SKM-1 treated with dmso at 0.1 percent for 144 hours (cell line): ENCODE results near the gene PRX.

Source experiments
- DNase-seq: peaks from one replicate; lab custom pipeline; 2025; ENCODE audit not compliant: unreplicated experiment; lab: John Stamatoyannopoulos, UW

PRX gene

DNA sequence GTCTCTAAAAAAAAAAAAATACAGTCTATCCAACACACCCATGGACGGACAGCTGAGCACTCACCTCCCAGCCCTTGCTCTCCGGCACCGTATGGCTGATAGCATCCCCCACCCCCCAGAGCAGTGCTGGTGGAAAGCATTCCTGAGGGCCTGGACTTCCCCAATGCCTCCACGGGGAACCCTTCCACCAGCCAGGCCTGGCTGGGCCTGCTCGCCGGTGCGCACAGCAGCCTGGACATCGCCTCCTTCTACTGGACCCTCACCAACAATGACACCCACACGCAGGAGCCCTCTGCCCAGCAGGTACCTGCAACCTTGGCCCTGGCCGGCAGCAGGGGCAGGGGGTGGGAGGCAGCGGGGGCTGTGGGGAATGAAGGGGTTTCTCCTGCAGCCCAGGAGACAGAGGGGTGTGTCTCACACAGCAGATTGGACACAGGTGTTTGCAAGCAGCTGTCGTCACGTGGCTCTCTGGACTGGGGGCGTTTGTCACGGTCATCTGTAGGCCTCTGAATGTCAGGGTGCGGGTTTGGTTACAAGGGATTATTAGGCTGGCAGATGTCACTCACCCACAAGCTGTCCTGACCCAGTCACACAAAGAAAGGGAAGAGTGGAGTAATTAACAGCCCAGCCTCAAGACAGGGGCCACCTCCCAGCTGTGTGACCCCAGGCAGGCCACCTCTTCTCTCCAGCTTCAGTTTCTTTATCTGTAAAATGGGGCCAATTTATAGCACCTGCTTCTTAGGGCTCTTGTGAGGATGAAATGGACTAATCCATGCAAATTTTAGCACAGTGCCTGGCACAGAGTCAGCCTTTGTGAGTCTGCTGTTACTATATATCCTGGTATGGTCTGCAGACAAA, 45.4 kb downstream of the PRX start:
- DNase-seq: no peak

DNA sequence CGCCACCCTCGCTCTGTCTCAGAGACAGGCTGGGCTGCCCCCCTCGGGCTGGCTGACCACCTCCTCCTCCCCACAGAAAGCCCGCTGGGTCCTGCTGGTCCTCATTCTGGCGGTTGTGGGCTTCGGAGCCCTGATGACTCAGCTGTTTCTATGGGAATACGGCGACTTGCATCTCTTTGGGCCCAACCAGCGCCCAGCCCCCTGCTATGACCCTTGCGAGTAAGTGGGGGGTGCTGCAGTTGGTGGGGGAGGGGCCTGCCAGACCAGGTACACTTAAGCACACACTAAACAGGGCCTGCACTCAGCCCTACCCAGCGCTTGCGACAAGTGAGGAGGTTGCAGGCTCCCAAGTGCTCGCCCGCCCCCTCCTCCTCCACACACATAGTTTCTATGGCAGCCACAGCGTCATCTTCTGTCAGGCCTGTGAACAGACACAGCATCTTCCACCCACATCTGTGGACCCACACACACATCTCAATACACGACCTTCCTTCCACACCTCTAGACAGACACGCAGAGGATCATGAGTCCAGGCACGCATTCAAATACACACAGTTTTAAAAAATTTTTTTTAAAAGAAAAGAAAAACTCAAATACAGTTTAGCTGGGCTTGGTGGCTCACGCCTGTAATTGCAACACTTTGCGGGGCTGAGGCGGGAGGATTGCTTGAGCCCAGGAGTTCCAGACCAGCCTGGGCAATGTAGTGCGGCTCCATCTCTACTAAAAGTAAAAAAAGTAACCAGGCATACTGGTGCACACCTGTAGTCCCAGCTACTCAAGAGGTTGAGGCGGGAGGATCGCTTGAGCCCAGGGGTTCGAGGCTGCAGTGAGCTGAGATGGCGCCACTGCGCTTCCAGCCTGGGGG, 46.2 kb downstream of the PRX start:
- DNase-seq: no peak

DNA sequence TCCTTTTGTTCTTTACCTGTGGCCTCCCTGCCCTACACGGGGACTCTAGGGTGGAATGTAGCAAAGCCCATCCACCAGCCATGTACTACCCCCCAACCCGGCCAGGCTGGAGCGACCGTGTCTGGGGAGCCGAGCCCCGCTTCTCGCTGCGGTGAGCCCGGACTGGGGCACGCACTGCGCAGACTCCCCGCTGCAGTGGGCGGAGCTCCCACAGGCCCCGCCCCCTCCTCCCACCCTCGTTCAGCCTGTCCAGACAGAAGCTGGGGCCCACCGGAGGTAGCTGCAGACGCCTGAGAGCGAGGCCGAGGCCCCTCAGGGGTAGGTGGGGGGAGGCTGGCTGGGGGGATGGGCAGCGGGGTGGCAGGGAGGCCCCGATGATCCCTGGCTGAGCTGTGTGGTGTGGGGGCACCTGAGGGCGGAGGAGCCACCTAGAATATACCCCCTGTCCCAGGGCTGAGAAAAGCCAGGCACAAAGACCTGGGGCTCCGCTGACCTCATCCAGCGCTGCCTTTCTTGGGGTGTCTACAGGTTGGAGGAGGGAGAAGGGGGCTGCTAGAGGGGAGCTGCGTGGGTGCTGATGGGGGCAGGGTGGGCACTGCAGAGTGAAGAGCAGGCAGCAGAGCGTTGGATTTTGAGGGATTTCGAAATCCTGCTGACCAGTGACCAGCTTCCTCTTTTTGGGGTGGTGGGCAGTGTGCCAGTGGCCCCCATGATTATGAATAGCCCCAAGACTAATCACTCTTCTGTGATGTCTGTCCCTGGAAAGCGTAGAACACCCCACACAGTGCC, 47.4 kb downstream of the PRX start:
- DNase-seq: no peak

DNA sequence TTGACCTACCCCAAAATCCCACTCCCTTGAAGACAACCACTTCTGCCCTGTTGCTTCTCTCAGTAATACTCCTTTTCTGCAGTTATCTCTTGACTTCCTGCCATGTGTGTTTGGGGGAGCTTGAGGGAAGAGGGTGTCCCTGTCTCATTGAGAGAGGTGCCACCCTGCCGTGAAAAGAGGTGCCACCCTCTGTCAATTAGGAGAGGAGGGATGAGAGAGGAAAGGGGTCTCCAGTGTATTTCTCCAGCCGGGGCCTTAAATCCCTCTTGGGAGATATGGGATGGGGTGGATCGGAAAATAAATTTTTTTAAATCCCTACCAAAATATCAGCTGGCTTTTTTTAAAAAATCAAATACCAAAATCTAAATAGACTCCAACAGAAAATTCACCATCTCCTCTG, 48.2 kb downstream of the PRX start:
- no peak for DNase-seq

DNA sequence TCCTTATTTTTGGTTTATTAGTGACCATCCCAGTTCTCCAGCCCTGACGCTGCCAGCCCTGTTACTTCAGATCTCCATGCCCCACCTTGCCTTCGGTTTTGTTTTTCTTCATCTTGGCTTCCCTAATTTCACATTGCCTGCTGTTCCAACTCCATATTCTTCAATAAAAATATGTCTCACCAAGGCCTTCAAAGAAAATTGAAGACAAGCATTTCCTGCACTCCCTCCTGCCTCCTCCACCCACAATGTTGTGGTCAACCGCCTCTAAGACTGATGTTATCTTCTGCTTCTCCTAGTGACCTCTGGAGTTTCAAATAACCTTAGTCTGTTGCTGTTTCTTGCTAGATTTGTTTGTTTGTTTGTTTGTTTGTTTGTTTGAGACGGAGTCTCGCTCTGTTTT, 50.1 kb downstream of the PRX start:
- no peak for DNase-seq

DNA sequence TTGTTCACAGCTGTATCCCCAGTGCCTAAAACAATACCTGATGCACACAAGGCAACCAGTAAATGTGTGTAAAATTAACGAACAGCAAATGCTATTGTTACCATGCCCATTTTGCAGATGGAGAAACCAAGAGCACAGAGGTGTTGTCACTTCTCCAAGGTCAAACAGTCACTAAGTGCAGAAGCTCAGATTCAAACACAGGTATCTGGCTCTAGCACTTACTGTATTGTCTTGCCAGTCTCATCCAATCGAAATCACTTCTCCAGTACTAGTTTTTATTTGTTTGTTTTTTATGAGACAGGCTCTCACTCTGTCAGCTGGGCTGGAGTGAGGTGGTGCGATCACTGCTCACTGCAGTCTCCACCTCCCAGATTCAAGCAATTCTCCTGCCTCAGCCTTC, 51.0 kb downstream of the PRX start:
- DNase-seq: no peak

DNA sequence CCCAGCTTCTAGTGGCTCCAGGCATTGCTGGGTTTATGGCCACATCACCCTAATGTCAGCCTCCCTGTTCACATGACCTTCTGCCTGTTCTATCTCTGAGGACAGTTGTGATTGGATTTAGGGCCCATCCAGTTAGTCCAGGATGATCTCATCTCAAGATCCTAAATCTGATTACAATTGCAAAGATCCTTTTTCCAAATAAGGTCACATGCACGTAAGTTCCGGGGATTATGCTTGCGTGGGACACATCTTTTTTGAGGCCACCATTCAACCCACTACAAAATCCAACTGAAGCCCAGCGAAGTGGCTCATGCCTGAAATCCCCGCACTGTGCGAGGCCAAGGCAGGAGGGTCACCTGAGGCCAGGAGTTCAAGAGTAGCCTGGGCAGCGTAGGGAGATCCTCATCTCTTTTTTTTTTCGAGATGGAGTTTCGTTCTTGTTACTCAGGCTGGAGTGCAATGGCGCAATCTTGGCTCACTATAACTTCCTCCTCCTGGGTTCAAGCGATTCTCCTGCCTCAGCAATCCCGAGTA, 52.4 kb downstream of the PRX start:
- peak; percentile 52 for DNase-seq

DNA sequence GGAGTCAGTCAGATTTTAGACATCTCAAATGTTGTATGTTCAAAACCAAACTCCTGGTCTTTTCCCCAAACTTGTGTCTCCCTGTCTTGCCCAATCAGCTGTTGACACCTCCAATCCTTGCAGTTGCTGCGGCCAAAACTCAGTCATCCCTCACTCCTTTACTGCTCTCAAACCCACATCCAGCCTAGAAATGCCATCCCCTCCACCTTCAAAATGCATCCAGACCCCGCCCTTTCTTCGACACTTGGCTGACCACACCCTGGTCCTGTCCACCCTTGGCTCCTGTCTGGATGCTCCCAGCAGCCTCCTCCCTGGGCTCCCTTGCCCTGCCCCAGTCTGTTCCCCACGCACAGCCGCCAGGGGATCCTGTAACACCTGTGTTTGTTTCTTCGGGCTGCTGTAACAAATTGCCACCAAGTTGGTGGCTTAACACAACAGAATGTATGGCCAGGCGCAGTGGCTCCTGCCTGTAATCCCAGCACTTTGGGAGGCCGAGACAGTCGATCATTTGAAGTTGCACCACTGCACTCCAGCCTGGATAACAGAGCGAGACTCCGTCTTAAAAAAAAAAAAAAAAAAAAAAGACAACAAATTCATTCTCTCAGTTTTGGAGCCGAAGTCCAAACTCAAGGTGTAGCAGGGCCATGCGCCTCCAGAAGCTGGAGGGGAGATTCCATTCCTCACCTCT, 53.0 kb downstream of the PRX start:
- DNase-seq: no peak

DNA sequence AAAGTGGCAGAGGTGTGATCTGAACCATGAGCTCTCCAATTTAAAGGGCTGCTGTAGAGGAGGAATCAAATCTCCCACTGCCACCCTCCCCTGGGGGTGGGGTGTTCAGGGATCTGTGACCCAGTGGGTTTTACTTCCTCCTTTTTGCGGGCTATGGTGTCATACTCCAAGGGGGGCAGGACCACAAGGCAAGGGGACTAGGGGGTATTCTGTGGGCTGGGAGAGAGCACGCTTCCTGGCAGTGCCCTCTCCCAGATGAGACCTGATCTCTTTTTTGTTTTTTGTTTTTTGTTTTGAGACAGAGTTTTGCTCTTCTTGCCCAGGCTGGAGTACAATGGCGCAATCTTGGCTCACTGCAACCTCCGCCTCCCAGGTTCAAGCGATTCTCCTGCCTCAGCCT, 54.4 kb downstream of the PRX start:
- peak; percentile 63 for DNase-seq

DNA sequence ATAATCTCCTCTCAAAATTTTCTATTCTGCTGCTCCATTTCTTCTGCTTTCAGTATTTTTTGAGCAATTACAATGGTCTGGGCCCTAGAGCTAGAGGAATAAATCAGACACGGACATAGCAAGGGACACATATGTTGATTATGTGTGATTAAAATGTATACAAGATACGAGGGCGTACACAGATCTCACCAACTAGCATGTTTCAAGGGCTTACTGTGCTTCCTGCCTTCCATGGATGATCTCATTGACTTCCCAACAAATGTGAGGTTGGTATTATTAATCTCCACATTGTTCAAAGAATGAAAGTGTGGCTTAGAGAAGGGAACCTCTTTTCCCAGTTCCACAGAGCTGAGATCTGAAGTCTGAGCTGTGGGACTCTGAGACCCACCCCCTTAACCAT, 55.5 kb downstream of the PRX start:
- DNase-seq: no peak

DNA sequence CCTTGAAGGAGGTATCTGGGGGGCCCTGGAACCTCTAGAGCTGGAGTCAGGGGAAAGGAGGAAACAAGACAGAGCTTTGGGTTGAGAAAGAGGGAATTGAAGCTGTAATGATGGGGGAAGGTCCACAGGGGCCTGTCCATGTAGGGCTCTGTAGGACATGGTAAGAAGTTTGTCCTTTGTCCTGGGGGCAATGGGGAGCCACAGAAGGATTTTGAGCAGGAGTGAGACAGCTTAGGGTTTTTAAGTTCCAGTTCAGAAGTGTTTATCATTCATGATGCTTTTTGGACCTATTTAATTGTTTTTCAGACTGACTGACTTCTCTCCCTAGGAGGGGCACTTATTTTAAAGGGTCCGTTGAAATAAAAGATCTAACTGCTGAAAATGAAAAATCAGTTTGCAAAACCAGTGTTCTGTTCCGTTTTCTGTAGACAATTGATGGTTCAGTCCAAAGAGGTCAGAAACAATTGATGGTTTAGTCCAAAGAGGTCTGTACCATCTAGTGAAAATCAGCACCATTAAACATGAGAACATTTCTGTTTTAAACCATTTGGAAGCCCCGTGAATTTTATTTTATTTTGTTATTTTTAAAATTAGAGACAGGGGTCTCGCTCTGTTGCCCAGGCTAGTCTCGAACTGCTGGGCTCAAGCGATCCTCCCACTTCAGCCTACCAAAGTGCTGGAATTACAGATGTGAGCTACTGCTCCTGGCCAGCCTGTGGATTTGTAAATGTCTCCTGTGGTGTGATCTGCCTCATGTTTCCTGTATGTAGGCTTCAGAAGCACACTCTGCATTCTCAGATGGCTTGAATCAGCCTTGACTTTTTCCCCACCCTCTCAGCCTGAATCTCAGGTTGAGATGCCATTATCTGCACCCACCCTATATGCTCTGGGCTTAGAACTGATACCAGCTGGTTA, 56.2 kb downstream of the PRX start:
- no peak for DNase-seq

DNA sequence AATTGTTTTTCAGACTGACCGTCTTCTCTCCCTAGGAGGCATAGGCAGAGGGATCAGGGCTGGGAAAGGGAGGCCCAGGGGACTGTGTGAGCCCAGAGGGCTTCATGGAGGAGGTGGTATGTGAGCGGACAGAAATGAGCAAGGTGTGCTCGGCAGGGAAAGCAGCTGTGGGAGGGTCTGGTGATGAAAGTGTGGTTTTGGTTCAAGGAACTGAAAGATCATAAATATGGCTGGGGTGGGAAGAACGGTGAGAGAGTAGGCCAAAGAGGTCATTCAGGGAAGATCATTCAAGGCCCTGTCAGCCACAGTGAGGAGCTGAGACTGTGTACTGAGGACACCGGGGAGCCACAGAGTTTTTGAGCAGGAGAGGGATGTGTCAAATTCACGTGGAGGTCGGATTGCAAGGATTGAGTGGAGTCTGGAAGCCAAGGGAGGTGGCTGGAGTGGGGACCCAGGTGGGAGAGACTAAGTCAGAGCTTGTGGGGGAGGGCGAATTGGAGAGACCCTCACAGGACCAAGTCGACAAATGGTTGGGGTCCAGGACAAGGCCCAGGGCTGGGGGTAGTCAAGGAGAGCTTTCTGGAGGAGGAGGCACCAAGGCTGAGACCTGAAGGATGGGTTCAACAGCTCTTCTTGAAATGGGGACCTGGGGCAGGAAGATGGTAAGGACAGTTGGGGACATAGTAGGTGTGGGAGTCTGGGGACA, 57.0 kb downstream of the PRX start:
- DNase-seq: no peak

DNA sequence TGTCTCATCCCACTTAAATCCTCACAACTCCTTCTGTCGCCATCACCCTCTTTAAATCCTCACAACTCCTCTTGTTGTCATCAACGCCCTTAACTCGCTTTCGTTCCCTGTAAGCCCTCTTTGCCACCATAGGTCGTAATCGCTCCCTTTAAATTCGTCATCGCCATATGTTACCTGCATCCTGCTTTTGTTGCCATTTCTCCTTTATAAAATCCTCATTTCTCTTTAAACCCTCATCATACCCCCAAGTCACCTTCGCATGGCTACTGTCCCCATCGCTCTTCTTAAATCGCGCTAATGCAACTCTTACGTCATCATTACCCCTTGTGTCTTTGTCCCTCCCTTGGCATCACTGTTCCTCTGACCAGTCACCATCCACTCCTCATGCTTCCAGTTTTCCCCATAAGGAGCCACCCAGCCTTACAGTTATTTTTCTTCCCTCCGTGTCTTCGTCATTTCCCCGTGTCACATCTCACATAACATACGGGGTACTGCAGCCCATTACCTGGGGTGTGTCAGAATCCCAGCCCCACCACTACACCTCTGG, 64.1 kb downstream of the PRX start:
- no peak for DNase-seq

DNA sequence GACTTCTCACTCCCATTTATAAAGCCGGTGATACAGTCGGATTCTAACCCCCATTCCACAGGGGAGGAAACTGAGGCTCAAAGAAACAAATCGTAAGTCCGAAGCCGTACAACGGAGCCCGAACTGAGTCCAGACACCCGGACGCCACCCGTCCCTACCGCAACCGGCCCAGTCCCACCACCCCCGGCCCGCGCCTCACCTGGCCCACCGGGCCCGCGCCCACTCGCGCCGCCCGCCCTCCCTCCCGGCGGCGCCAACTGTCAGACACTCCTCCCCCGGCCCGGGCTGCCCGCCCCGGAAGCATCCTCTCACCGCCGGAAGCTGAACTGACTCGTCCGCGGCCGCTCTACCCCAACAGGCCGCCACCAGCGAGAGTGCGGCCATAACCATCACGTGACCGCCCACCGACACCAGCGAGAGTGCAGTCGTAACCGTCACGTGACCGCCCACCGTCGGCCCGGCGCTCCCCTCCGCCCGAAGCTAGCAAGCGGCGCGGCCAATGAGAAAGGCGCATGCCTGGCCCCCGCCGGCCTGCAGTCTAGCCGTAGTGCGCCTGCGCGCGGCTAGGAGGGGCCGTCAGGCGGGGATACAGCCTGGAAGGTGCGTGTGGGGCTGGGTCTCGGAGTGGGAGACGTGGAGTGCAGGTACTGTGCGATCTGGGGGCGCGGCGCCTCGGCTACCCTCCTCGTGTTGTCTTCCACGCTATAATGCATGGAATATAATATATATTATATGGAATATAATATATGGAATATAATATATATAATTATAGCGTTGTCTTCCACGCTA, 64.9 kb downstream of the PRX start, which contains the start of the genes C19orf47 and PLD3:
TSS of gene C19orf47 (minus strand) at position 273 of the 789 bp plus-strand sequence. CDS start 6,540 bp downstream, outside the sequence.
TSS of gene PLD3 (plus strand) at position 571 of the 789 bp plus-strand sequence. CDS start 17,789 bp downstream, outside the sequence.
- peak; percentile 98 for DNase-seq

DNA sequence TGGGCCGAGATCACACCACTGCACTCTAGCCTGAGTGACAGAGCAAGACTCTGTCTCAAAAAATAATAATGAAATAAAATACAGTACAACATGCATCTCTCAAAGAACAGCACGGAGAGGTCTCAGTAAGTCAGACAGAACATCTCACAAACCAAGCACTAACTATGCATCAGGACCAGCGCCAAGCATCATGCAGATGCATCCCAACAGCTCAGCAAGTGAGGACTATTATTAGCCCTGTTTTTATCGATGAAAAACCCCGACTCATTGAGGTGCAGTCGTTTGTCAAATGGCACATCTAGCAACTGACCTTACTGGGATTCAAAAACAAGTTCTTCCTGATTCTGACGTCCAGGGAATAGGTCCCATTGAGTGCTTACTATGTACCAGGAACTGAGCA, 68.8 kb downstream of the PRX start:
- no peak for DNase-seq
